ENCODE results near the gene TPM4.

DNA sequence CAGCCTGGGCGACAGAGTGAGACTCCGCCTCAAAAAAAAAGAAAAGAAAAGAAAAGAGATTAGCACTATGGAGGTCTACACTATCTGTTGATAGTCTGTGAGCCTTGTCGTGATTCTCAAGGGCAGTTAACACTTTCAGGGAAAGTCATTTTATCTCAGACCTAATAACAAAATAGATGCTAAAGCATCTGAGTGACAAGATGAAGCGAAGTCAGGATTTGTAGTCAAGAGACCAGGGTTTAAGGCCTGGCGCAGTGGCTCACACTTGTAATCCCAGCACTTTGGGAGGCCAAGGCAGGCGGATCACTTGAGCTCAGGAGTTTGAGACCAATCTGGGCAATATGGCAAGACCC lies 22.1 kb downstream of the TPM4 start:
- TF ChIP-seq, protein P1, sequence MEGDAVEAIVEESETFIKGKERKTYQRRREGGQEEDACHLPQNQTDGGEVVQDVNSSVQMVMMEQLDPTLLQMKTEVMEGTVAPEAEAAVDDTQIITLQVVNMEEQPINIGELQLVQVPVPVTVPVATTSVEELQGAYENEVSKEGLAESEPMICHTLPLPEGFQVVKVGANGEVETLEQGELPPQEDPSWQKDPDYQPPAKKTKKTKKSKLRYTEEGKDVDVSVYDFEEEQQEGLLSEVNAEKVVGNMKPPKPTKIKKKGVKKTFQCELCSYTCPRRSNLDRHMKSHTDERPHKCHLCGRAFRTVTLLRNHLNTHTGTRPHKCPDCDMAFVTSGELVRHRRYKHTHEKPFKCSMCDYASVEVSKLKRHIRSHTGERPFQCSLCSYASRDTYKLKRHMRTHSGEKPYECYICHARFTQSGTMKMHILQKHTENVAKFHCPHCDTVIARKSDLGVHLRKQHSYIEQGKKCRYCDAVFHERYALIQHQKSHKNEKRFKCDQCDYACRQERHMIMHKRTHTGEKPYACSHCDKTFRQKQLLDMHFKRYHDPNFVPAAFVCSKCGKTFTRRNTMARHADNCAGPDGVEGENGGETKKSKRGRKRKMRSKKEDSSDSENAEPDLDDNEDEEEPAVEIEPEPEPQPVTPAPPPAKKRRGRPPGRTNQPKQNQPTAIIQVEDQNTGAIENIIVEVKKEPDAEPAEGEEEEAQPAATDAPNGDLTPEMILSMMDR (IDR thresholded peaks at IDR 0.05; ENCODE audit: low read length) = no peak
- no peak for TF ChIP-seq EZH2 (IDR thresholded peaks at IDR 0.05; ENCODE audit: borderline replicate concordance, low read length)

Measured in OCI-LY1 (cell line).